Ishikawa (cell line): ENCODE measurements around the gene RPA1.

Source experiments
- EP300 ChIP-seq: IDR thresholded peaks from 2 replicates; pipeline ENCODE4 v1.6.1; 2012; ENCODE audit warnings: borderline replicate concordance
- FOXM1 ChIP-seq: IDR thresholded peaks from 2 replicates; pipeline ENCODE4 v1.6.1; 2012; ENCODE audit warnings: low read depth, borderline replicate concordance
- MAX ChIP-seq: IDR thresholded peaks from 2 replicates; pipeline ENCODE4 v1.6.1; 2012
- RAD21 ChIP-seq: IDR thresholded peaks from 2 replicates; pipeline ENCODE4 v1.6.1; 2012; ENCODE audit warnings: low read depth
- TAF1 ChIP-seq: IDR thresholded peaks from 2 replicates; pipeline ENCODE4 v1.6.1; 2012; ENCODE audit warnings: low read depth, mild to moderate bottlenecking
- TCF12 ChIP-seq: IDR thresholded peaks from 2 replicates; pipeline ENCODE4 v1.6.1; 2012; ENCODE audit warnings: low read depth
- YY1 ChIP-seq: IDR thresholded peaks from 2 replicates; pipeline ENCODE4 v1.6.1; 2012; ENCODE audit warnings: low read depth
- TF ChIP-seq, protein P1 (sequence below): IDR thresholded peaks from 2 replicates; pipeline ENCODE4 v1.6.1; 2012; ENCODE audit warnings: low read depth, mild to moderate bottlenecking

- TF ChIP-seq, protein P1, sequence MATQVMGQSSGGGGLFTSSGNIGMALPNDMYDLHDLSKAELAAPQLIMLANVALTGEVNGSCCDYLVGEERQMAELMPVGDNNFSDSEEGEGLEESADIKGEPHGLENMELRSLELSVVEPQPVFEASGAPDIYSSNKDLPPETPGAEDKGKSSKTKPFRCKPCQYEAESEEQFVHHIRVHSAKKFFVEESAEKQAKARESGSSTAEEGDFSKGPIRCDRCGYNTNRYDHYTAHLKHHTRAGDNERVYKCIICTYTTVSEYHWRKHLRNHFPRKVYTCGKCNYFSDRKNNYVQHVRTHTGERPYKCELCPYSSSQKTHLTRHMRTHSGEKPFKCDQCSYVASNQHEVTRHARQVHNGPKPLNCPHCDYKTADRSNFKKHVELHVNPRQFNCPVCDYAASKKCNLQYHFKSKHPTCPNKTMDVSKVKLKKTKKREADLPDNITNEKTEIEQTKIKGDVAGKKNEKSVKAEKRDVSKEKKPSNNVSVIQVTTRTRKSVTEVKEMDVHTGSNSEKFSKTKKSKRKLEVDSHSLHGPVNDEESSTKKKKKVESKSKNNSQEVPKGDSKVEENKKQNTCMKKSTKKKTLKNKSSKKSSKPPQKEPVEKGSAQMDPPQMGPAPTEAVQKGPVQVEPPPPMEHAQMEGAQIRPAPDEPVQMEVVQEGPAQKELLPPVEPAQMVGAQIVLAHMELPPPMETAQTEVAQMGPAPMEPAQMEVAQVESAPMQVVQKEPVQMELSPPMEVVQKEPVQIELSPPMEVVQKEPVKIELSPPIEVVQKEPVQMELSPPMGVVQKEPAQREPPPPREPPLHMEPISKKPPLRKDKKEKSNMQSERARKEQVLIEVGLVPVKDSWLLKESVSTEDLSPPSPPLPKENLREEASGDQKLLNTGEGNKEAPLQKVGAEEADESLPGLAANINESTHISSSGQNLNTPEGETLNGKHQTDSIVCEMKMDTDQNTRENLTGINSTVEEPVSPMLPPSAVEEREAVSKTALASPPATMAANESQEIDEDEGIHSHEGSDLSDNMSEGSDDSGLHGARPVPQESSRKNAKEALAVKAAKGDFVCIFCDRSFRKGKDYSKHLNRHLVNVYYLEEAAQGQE: no peak
- TF ChIP-seq TCF12 (no peak), FOXM1 (no peak), YY1 (no peak), MAX (no peak), EP300 (no peak), TAF1 (no peak), RAD21 (no peak)
Measured at GRCh38 chr17:1897105-1897656, 67.4 kb downstream of the RPA1 start.
